ENCODE data around the gene SSRP1.
"Not testable (repeated sequence)": the region's sequence is repeated elsewhere in the genome, so short reads cannot be mapped to it uniquely, and the experiment has no call there.

GRCh38 chr11:57296205-57296604, 39.5 kb downstream of the SSRP1 start:
- TF ChIP-seq YY1 (IDR thresholded peaks at IDR 0.05; ENCODE audit: insufficient read depth, insufficient read length); ZNF274 (IDR thresholded peaks at IDR 0.05; ENCODE audit: low read depth, low read length); SUZ12 (IDR thresholded peaks at IDR 0.05; ENCODE audit: extremely low read depth, insufficient read depth, insufficient read length): not testable (repeated sequence)
